Stimulated activated CD4-positive, alpha-beta T cell treated with anti-CD3 and anti-CD28 coated beads, Interleukin-2, amount 100 ng/mL, for 4 hours (primary cell): ENCODE data around the gene EPHA3.
"Not testable (repeated sequence)": the region's sequence is repeated elsewhere in the genome, so short reads cannot be mapped to it uniquely, and the experiment has no call there.

Experiments used
- DNase-seq: peaks from one replicate; pipeline ENCODE4 v3.0.0-alpha.2; 2020; ENCODE audit warnings: low read depth

The EPHA3 gene

DNA sequence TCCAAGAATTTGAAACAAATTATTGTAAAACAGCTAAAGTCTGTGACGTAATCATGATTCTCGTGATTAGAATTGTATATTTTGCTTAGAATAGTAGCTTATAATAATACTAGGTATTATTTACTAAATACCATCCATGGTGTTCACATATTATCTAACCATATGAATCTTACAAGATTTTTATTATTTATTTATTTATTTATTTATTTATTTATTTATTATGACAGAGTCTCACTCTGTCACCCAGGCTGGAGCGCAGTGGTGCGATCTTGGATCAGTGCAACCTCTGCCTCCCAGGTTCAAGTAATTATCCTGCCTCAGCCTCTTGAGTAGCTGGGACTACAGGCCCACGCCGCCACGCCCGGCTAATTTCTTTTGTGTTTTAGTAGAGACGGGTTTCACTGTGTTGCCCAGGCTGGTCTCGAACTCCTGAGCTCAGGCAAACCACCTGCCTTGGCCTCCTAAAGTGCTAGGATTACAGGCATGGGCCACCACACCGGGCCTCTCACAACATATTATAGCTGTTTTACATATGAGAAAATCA, 173.5 kb downstream of the EPHA3 start:
- no peak for DNase-seq

GRCh38 chr3:89287902-89288508, 180.6 kb downstream of the EPHA3 start:
- DNase-seq: no peak

DNA sequence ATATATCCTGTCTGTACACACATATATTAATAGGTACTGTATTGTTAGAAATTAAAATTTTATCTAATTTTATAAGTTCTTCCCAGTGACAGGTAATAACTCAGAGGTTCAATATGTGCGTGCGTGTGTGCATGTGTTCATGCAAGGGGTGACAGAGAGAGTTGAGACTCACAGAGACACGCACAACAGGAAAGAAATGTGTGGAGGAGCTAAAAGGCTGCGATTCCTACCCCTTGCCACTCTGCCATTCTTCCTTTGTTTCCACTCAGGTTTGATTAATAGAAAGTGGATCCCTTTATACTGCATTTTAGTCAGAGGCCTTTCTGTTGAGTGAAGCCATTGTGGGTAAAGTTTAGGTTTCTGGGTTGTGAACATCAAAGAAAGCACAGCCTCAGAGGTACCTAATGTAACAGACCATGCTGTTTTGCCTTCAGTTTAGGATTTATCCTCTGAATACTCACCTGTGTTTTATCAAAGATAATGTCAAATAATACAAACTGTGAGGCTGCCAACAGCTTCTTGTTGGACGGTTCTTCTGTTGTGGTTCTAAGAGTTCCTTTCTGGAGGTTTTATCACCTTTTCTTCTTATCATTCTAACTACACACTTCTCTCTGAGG, 182.3 kb downstream of the EPHA3 start:
- no peak for DNase-seq

GRCh38 chr3:89297199-89297598, 189.8 kb downstream of the EPHA3 start:
- DNase-seq: no peak

DNA sequence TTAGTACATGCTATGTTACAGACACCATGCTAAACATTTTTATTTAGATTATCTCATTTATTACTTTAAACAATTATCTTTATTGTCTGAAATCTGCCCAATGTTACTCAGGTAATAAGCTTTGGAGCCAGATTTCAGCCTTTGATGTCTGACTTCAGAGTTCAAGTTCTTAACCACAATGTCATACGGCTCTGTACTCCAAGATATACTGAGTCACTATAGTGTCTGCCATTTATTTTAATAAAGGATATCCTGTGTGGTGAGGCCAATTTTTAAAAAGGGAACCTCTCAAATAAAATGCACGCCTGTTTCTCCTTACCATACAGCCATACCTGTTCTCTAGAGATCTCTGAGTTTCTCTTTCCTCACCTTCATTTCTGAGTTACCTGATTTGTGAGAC, 193.1 kb downstream of the EPHA3 start:
- DNase-seq: no peak

DNA sequence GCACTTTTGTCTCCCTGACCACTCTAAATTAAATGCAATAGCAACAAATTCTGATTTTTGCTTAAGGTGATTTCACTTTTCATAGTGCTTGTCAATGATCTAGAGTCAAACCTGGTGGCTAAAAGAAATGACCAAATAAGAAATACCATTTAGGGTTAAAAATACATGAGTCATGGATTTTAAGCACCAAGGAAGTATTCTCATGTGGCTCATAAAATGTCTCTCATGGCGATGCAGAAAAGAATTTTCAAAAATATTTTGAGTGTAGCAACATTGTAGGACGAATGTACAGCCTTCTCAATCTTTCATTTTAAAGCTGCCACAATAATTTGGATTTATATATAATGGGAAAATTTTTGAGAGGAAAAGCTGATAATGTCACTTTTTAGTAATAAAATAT, 193.6 kb downstream of the EPHA3 start:
- no peak for DNase-seq

GRCh38 chr3:89303701-89304100, 196.3 kb downstream of the EPHA3 start:
- no peak for DNase-seq

DNA sequence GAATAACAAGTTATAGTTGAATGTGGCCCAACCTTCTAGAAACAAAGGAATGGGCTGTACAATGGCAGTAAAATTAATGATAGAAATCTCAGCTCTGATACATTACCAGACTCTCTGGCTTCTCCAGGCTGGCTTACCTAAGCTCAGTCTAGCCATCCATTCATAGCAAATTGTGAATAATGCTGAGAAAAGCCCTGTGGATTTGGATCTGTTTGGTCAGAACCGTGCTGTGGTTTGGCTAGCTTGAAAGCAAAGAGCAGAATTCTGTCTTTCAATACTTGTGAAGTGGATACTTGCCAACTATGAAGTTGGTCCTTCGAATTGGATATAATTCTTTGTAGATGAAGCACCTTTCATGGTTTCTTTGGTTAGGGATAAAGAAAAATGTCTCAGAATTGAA, 199.1 kb downstream of the EPHA3 start:
- DNase-seq: no peak

- no peak for DNase-seq
Observed at GRCh38 chr3:89311581-89311980, 204.2 kb downstream of the EPHA3 start.

- DNase-seq: no peak
Observed at GRCh38 chr3:89312141-89312540, 204.7 kb downstream of the EPHA3 start.

DNA sequence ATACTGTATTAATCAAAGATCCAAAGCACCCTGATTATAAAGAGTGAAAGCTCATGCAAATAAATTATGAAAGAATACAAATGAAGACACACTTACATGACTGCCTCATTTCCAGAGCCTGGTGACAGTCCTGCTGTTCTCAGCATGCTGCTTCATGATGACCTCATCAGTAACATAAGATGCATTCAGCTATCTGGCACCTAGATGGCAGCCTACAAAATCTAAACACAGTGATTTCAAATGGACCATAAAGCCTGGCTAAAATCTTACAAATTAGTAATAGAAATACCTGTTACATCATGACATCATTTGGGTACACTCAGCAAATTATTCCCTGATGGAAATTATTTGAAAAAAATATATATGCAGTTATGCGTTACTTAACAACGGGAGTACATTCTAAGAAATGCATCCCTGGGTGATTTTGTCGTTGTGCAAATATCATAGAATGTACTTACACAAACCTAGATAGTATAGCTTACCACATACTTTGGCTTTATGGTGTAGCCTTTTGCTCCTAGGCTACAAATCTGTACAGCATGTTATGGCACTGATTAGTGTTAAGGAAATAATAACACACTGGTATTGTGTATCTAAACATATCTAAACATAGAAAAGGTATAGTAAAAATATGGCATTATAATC, 207.2 kb downstream of the EPHA3 start:
- no peak for DNase-seq

- no peak for DNase-seq
Observed at GRCh38 chr3:89315750-89316470, 208.5 kb downstream of the EPHA3 start.

- DNase-seq: no peak
Observed at GRCh38 chr3:89320186-89320585, 212.8 kb downstream of the EPHA3 start.

DNA sequence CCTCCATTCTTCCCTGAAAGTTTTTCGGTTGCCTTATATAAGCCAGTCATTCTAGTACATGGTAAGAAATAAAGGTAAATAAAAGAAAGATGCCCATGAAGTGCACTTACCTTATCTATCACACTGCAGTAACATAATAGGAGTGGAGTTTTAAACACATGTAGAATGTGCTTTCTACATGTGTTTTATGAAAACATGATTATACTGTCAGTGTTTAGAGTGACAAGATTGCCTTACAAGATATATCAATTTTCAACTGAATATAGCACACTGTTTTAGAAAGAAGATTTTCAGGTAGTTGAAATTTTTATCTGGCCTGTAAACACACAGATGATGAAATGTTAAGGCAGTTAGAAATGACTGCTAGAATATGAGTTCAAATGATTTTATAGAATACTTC, 219.6 kb downstream of the EPHA3 start:
- no peak for DNase-seq

DNA sequence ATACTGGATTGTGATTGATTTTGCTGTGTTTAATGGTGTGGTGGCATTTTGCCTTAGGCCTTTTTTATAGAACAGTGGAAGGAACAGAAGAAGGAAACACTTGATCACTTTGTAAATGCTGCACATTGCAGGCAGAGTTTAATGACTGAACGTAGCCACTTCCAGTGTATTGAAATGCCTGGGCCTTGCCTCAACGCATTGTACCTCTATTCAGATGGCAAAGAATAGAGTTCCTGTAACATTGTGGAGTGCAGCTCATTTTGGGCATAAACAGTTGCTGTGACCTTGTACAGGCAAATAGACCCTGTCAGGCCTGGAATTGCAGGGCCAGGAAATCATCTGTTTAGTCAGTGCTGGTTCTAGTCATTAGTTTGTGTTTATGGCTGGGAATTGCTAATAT, 225.0 kb downstream of the EPHA3 start:
- no peak for DNase-seq

DNA sequence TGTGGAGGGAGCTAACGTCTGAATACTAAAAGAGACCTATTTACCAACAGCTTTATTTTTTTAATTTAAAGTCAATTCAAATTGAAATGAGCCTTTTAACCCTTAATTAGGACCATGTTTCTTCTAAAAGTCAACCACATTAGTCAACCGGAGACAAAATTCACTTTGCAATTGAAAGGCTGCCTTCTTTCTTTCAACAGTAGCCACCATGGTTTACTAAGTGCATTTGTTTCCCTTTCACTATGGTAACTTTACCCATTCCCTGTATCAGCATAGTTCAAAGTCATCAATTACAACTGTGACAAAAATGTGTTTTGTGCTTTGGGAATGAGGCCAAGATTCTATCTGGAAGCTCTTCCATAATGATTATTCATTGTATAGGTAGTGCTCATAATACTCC, 225.4 kb downstream of the EPHA3 start:
- DNase-seq: no peak

DNA sequence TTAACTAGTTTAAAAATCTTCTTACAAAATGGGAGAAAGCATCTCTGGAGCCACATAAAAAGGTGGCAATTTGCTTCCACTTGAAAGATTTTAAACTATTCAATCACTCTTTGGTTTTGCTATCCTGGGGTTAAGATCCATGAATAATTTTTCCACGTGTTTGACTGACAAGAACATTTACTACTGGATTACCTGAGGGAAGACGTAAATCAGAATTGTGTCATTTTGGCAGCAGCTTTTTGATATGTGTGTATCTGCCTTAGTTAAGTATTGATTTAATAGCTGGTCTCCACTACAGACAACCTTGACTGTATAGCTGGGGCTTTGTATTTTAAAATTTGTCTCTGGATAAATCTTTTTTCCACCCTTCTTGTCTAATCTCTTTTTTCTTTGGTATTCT, 228.3 kb downstream of the EPHA3 start:
- DNase-seq: no peak

DNA sequence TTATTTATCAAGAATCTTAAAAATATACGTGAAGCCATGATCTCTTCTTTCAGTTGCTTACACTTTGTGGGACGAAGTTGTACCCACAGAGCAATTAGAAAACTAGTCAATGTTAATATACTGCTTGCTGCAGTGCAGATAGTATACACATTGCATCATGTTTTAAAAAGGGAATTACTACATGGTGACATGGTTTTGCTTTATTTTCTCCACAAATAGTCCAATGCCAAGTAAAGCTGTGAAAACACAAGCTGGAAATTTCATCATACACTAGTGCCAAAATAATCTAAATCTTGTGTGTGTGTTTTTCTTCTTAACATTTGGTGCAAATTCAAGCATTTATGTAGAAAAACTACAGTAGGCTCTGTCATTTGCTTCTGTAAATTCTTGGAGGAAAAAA, 233.0 kb downstream of the EPHA3 start:
- no peak for DNase-seq

GRCh38 chr3:89344076-89344475, 236.7 kb downstream of the EPHA3 start:
- DNase-seq: no peak

DNA sequence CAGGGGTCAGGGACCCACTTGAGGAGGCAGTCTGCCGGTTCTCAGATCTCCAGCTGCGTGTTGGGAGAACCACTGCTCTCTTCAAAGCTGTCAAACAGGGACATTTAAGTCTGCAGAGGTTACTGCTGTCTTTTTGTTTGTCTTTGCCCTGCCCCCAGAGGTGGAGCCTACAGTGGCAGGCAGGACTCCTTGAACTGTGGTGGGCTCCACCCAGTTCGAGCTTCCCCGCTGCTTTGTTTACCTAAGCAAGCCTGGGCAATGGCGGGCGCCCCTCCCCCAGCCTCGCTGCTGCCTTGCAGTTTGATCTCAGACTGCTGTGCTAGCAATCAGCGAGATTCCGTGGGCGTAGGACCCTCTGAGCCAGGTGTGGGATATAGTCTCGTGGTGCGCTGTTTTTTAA, 243.5 kb downstream of the EPHA3 start:
- not testable (repeated sequence) for DNase-seq

DNA sequence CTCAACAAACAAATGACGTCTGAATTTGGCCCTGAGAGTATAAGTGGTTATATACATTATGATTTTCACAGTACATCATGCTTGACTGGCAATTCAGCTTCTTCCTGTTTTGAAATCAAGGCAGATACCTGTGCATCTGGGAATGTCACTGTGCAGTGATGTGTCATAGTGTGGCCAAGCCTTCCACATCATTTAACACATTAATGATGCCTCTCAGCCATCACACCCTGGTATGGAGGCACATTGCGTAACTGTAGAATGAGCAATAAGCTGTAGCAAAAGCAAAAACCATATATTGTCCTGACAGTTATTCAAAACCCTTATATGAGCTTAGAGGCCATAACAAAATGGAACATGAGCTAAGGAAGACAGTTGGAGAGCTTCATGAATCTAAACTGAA, 246.0 kb downstream of the EPHA3 start:
- DNase-seq: no peak

DNA sequence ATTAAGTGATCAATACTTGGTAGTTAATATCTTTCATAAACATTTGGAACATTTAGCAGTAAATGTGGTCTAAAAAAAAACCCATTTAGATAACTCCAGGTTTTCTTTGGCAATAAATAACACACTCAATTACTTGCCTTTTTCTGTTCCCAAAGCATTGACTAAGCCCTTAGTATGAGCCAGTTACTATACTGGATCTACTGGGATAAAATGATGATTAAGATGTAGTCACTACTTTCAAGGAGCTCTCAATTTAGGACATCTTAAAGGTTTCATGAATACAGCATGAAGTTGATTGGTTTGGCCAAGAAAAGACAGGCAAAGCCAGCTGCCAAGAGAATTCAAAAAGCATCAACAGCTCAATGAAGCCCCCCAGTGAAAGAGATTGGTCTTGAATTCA, 250.9 kb downstream of the EPHA3 start:
- no peak for DNase-seq

GRCh38 chr3:89360156-89360555, 252.7 kb downstream of the EPHA3 start:
- no peak for DNase-seq
